GM20431 (cell line): ENCODE data around the gene TMEM86B.

Source experiments
- in situ Hi-C: fragments of 300-500 bp; cut with MseI, MboI; formaldehyde crosslinking; loops from one replicate; pipeline ENCODE4 v1.15.0; 2020; ENCODE audit warnings: low sequenced_read_pairs; ENCODE audit not compliant: unreplicated experiment

The TMEM86B gene

DNA sequence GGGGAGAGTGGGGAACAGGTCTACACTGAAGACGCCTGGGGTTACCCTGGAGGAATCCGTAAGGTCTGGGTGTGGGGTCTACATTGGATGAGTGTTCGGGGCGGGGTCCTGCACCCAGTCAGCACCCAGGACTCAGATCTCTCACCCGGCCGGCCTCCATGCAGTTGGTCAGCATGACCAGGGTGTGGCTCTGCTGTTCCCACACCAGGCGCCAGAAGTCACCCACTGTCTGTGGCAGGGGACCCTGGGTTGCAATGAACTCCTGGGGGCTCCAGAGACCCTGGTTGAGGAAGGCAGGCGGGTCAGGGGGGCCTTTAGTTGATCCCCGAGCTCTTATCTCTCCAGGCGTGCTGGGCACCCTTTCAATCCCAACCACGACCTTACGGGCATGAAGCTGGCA, 42.5 kb downstream of the TMEM86B start:
- in situ Hi-C loops = no loop called here

DNA sequence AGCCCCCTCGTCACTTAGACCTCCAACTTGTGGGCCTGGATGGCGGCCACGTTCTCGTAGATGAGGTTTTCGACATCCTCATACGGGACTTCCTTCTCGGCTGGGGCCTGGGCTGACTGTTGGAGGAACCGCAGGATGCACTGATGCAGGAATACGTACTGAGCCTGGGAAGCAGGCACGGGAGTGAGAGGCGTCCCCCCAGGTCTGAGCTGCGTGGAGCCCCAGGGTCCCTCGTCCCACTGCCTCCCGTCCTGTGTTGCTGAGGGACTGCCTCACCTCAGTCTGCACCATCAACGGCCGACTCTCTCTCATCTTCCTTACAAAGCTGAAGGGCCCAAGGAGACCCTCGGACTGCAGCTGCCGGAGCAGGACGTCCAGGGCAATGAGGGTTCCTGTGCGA, 46.8 kb downstream of the TMEM86B start:
- in situ Hi-C loops = no loop called here

DNA sequence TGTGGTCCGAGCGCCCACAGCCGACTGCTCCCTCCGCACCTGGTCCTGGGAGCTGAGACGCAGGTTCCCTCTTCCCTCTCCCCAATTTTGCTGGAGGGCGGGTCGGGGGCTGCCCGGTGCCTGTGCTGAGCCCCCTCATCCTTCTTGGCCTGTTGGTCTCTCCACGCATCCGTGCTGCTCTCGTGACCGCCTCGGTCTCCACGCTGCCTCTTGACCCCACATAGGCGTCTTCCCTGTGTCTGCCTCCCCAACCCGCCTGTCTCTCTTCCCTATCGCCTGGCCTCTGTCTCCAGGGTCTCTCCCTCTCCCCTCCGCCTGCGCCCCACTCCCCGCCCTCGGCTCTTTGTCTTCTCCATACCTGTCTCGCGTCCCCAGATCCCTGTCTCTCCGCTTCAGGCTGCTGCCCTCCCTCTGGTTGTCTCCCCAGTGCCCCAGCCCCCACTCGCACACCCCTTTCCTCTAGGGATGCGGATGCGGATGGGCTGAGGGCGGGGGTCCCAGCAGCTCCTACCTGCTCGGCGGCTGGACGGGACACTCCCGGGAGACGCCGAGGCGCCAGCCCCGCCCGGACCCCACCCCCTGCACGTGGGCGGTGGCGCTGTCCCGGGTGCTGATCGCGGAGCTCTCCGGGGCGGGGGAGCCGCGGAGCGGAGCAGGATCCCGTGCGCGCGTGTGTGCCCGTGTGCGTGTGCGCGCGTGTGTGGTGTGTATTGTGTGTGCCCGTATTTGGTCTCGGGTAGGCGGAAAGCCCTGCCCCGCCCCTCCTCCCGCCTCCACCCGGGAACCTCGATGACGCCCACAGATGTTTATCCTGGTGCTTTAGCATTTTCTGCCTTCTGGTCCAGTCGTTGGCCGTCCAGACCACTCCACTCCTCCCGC, 48.7 kb downstream of the TMEM86B start, which contains the start of gene SYT5:
TSS of gene SYT5 (minus strand) at position 684 of the 879 bp plus-strand sequence. CDS start 1,248 bp downstream, outside the sequence.
- in situ Hi-C loops = no loop called here

DNA sequence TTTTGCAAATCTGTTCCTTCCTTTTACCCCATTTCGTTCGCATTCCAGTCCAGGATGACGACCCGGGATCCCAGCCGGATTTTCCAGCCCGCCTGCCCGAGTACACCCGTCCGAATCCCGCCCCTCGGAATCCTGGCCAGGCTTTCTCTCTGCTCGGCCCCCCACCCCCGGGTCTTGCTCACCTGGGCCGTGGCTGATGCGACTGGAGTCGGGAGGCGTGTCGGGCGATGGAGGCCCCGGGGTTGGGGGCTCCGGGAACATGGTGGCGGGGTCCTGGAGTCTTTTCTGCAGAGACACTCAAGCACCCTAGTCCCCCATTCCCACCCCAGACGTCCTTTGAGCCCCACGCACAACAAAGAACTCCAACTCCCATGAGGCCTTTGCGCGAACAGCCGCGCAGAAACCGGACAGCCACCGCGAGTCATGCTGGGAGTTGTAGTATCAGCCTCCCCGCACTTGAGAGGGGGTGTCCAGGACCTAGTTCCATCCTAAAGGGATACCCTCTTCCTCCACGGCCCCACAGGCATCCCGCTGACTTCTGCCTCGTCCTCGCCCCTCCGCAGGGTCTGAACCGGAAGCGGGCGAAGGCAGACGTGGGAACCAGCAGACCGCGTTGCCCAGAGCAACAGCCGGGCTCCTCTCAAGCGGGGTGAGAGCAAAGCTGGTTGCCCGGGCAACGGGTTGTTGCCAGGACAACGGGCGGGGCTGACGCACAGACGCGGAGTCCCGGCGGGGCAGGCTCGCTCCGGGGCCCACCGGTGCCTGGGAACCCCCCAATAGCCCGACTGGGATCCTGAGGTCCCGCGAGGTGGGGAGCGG, 49.6 kb downstream of the TMEM86B start:
- in situ Hi-C loops = no loop called here
